HepG2 (cell line): Measurements from ENCODE around the gene TTC28. TPM values are rescaled to one million over a fixed set of nuclear protein-coding genes. Genes with fewer than 3 reads are reported as not detected.

Experiments
- ATAC-seq: fragments of 200-7000 bp; cut with Tn5 transposase; 3 replicates; pipeline ENCODE4 v1.9.1; 2020; ENCODE audit warnings: mild to moderate bottlenecking, moderate library complexity
- BruUV-seq: library from RNA; stranded (reverse); fragments of 400-500 nt; replicated peaks from 2 replicates; lab custom pipeline; 2021; lab: Mats Ljungman, UMichigan
- CTCF ChIA-PET: fragments of 300-600 bp; formaldehyde crosslinking; extraction: SDS; loops from one replicate; lab custom pipeline; 2021; ENCODE audit warnings: low total read pairs, inconsistent platforms, low intra/inter-chr PET ratio; lab: Yijun Ruan, JAX
- POLR2A ChIA-PET: fragments of 350-600 bp; sonication (Branson Sonifier 250); formaldehyde crosslinking; loops from one replicate; lab custom pipeline; 2020; ENCODE audit warnings: antibody characterized with exemption, inconsistent platforms; lab: Yijun Ruan, JAX
- DNase-seq: peaks from one replicate; pipeline ENCODE4 v3.0.0-alpha.2; 2015; ENCODE audit warnings: low spot score
- FAIRE-seq: peaks from 3 replicates; lab custom pipeline; 2011; peaks lifted over from hg19 to GRCh38; lab: Jason Lieb, UNC
- H2AFZ ChIP-seq: one replicate; pipeline ENCODE4 v1.6.1; 2011; ENCODE audit warnings: low read length, inconsistent platforms
- H3K27ac ChIP-seq: fragments of 300-600 bp; 3 replicates; pipeline ENCODE4 v1.8.0; 2011; ENCODE audit warnings: mixed run types, mild to moderate bottlenecking, mixed read lengths, low read length, inconsistent platforms; ENCODE audit not compliant: insufficient read depth; ENCODE audit errors: extremely low read length
- H3K27me3 ChIP-seq, 2 experiments: fragments of 200-600 bp in 1 of 2; 2 replicates in 1 of 2; 3 replicates in 1 of 2; pipeline versions ENCODE4 v1.6.0 to v1.8.0; 2011; ENCODE audit warnings: low read length in 2 of 2, mild to moderate bottlenecking in 2 of 2, moderate library complexity in 2 of 2, inconsistent platforms in 1 of 2; ENCODE audit not compliant: insufficient read depth in 2 of 2, control insufficient read depth in 1 of 2
- H3K36me3 ChIP-seq, 2 experiments: fragments of 200-600 bp in 1 of 2; replicated peaks in 1 of 2; 2 replicates in 1 of 2; 3 replicates in 1 of 2; pipeline versions ENCODE4 v1.5.1 to v1.8.0; 2011; ENCODE audit warnings: low read length in 2 of 2, inconsistent platforms in 1 of 2; ENCODE audit not compliant: insufficient read depth in 2 of 2, control insufficient read depth in 1 of 2
- H3K4me1 ChIP-seq: 2 replicates; pipeline ENCODE4 v1.5.1; 2012; ENCODE audit warnings: low read length, inconsistent platforms; ENCODE audit not compliant: insufficient read depth
- H3K4me2 ChIP-seq: 2 replicates; pipeline ENCODE4 v1.6.0; 2011; ENCODE audit warnings: low read depth, low read length, inconsistent platforms
- H3K4me3 ChIP-seq, 3 experiments: fragments of 200-600 bp in 1 of 3; sonication (generic), shearing (Covaris generic) in 1 of 3; replicated peaks in 1 of 3; 2 replicates each; pipeline ENCODE4 v1.5.1; 2011 to 2016; ENCODE audit warnings: low read length in 3 of 3, inconsistent platforms in 2 of 3, low read depth in 2 of 3, mild to moderate bottlenecking in 2 of 3, control low read depth in 1 of 3, mixed read lengths in 1 of 3; ENCODE audit not compliant: insufficient read depth in 1 of 3
- H3K79me2 ChIP-seq: one replicate; pipeline ENCODE4 v1.6.1; 2011; ENCODE audit warnings: low read length, inconsistent platforms; ENCODE audit not compliant: insufficient read depth
- H3K9ac ChIP-seq: 2 replicates; pipeline ENCODE4 v1.6.0; 2011; ENCODE audit warnings: mild to moderate bottlenecking, low read depth, low read length, inconsistent platforms; ENCODE audit not compliant: insufficient read depth
- H3K9me3 ChIP-seq: 2 replicates; pipeline ENCODE4 v1.5.1; 2012; ENCODE audit warnings: mild to moderate bottlenecking, low read length
- H4K20me1 ChIP-seq: 2 replicates; pipeline ENCODE4 v1.6.0; 2011; ENCODE audit warnings: inconsistent platforms, mild to moderate bottlenecking, low read length, moderate library complexity; ENCODE audit not compliant: insufficient read depth
- AKNA ChIP-seq: sonication (generic); formaldehyde crosslinking; IDR thresholded peaks from 2 replicates; pipeline ENCODE4 v1.4.0; 2020; ENCODE audit warnings: missing genetic modification reagents, borderline replicate concordance
- ARID5B ChIP-seq: IDR thresholded peaks from 2 replicates; pipeline ENCODE4 v1.4.0; 2020; ENCODE audit warnings: mild to moderate bottlenecking, missing genetic modification reagents
- WGBS: methylation state at CpG from one replicate; pipeline ENCODE4 v1.1.6; 2017; ENCODE audit warnings: low lambda C conversion rate; 5-methylcytosine and 5-hydroxymethylcytosine counted together
- in situ Hi-C: cut with HindIII; loops from 2 replicates; pipeline ENCODE4 v1.10.0; 2017; ENCODE audit warnings: low pct_unique_long_range_greater_than_20kb; ENCODE audit not compliant: extremely low pct_ligation_motif_present
- intact Hi-C: fragments of 100-400 bp; cut with micrococcal nuclease; formaldehyde crosslinking; loops from one replicate; pipeline ENCODE4 v1.10.0; 2022; ENCODE audit not compliant: unreplicated experiment
- polyA plus RNA-seq, 8 experiments: library from polyadenylated mRNA; depleted of rRNA in 3 of 8; stranded (reverse) in 7 of 8; unstranded in 1 of 8; fragments of >200 nt; fragmentation: Illumina TruSeq in 4 of 8; extraction: Trizol in 4 of 8; gene quantifications; 2 replicates each; pipeline versions ENCODE4 v1.2.1 to v1.2.3, GENCODE V29; 2011 to 2016; ENCODE audit warnings: low read depth in 4 of 8, missing spikeins in 1 of 8, mixed read lengths in 1 of 8; ENCODE audit not compliant: insufficient read depth in 1 of 8
- total RNA-seq, 5 experiments: library from RNA; depleted of rRNA; stranded (reverse); fragments of >200 nt; fragmentation: Illumina TruSeq; extraction: Trizol; gene quantifications; 2 replicates each; pipeline ENCODE4 v1.2.3, GENCODE V29; 2016; ENCODE audit warnings: low read depth in 1 of 5

Gene TTC28
- total and polyA plus RNA-seq, 2 of the 13 experiments (the other 11 are each of a cell fraction or from before 2014, with no cell fraction given), result 4.2 to 13.1 TPM

GRCh38 chr22:28647216-28647615, 32.4 kb downstream of the TTC28 start:
- ATAC-seq, result no peak
- CTCF ChIA-PET, result no interaction called here
- FAIRE-seq, result no peak
- in situ Hi-C loops, result no loop called here
- H3K4me2 ChIP-seq, result no peak overlapping the region
- TF ChIP-seq AKNA (CRISPR knock-in tag) (no peak), ARID5B (CRISPR knock-in tag) (no peak)
- TF ChIP-seq, all 625 proteins: peak for 0
- H2AFZ ChIP-seq, result no peak overlapping the region
- H4K20me1 ChIP-seq, result no peaks in the 10 kb centered on the region
- no peaks in the 10 kb centered on the region for H3K36me3 ChIP-seq
- no peaks in the 10 kb centered on the region for H3K9me3 ChIP-seq
- H3K4me3 ChIP-seq, result no peak overlapping the region
- POLR2A ChIA-PET, result no interaction called here
- 94% methylated on average over 3 of the region's 3 CpGs for WGBS
- no TSS peak for BruUV-seq
- DNase-seq, result no peak
- peaks cover 16% of the 10 kb centered on the region for H3K79me2 ChIP-seq
- H3K4me1 ChIP-seq, result peaks cover 19% of the 10 kb centered on the region
- H3K27ac ChIP-seq, result no peak overlapping the region
- H3K27me3 ChIP-seq, result no peaks in the 10 kb centered on the region
- intact Hi-C loops, result no loop called here
- no peak overlapping the region for H3K9ac ChIP-seq
